DOHH2 (cell line): ENCODE data around the gene GRID1.

Experiments used
- H3F3A ChIP-seq: fragments of 200-600 bp; sonication (generic), shearing (Covaris generic); 2 replicates; pipeline ENCODE4 v1.6.0; 2016; ENCODE audit warnings: antibody characterized with exemption, mild to moderate bottlenecking; ENCODE audit not compliant: control insufficient read depth, insufficient read depth
- H3K27ac ChIP-seq: fragments of 200-600 bp; sonication (generic); 2 replicates; pipeline ENCODE4 v1.5.1; 2014; ENCODE audit warnings: low read depth, mild to moderate bottlenecking, low read length, moderate library complexity
- H3K27me3 ChIP-seq: fragments of 200-600 bp; sonication (generic); 2 replicates; pipeline ENCODE4 v1.6.1; 2014; ENCODE audit warnings: mild to moderate bottlenecking, low read length, mixed read lengths; ENCODE audit not compliant: control insufficient read depth
- H3K36me3 ChIP-seq: fragments of 200-600 bp; sonication (generic); 2 replicates; pipeline ENCODE4 v1.6.1; 2014; ENCODE audit warnings: mild to moderate bottlenecking, low read length, moderate library complexity, mixed read lengths; ENCODE audit not compliant: control insufficient read depth
- H3K4me1 ChIP-seq: fragments of 200-600 bp; sonication (generic); 2 replicates; pipeline ENCODE4 v1.6.1; 2014; ENCODE audit warnings: mild to moderate bottlenecking, low read length, mixed read lengths; ENCODE audit not compliant: control insufficient read depth
- H3K4me2 ChIP-seq: fragments of 200-600 bp; sonication (generic); 2 replicates; pipeline ENCODE4 v1.6.0; 2014; ENCODE audit warnings: mild to moderate bottlenecking, low read length, moderate library complexity
- H3K4me3 ChIP-seq: fragments of 200-600 bp; sonication (generic); 2 replicates; pipeline ENCODE4 v1.5.1; 2014; ENCODE audit warnings: mild to moderate bottlenecking, low read length, mixed read lengths
- H3K79me2 ChIP-seq: fragments of 200-600 bp; sonication (generic); 2 replicates; pipeline ENCODE4 v1.6.1; 2014; ENCODE audit warnings: mild to moderate bottlenecking, low read length, mixed read lengths; ENCODE audit not compliant: control insufficient read depth
- H3K9me2 ChIP-seq: fragments of 200-600 bp; sonication (generic); replicated peaks from 2 replicates; pipeline ENCODE4 v1.6.1; 2014; ENCODE audit warnings: mild to moderate bottlenecking, low read length, mixed read lengths; ENCODE audit not compliant: control insufficient read depth
- H3K9me3 ChIP-seq: fragments of 200-600 bp; sonication (generic); 2 replicates; pipeline ENCODE4 v1.6.1; 2014; ENCODE audit warnings: antibody characterized with exemption, low read length, mixed read lengths; ENCODE audit not compliant: control insufficient read depth, insufficient read depth
- H4K20me1 ChIP-seq: fragments of 200-600 bp; sonication (generic); 2 replicates; pipeline ENCODE4 v1.6.0; 2014; ENCODE audit warnings: low read depth, mild to moderate bottlenecking, antibody characterized with exemption, low read length, moderate library complexity; ENCODE audit not compliant: control insufficient read depth, insufficient read depth
- EZH2phosphoT487 ChIP-seq: fragments of 200-600 bp; sonication (generic); IDR thresholded peaks from 2 replicates; pipeline ENCODE4 v1.6.1; 2017; ENCODE audit warnings: borderline replicate concordance, mild to moderate bottlenecking, antibody characterized with exemption, low read length, moderate library complexity, mixed read lengths
- TF ChIP-seq, protein P1 (sequence below): fragments of 200-600 bp; sonication (generic); IDR thresholded peaks from one replicate; pipeline ENCODE4 v1.5.1; 2014; ENCODE audit warnings: antibody characterized with exemption, mild to moderate bottlenecking, low read depth, low read length; ENCODE audit not compliant: poor library complexity, severe bottlenecking

Gene GRID1

DNA sequence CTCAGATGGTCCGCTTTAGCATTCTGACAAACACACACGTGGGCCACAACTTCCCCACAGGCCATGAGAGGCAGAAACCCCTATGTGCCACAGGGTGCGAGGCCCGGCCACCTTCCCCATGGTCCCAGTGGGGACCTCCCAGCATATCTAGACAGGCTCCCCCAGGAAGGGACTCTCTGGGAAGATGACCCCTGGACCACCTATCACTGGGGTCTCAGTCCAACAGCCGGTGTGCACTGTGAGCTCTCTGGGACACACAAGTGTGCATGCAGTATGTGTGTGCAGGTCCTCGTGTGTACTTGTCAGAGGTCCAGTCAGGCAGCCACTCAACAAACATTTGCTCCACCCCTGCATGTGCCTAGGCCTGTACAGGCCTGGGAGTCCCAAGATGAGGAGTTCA is 18.7 kb downstream of the GRID1 start:
- H3K27ac ChIP-seq, result no peak overlapping the region
- TF ChIP-seq, protein P1, sequence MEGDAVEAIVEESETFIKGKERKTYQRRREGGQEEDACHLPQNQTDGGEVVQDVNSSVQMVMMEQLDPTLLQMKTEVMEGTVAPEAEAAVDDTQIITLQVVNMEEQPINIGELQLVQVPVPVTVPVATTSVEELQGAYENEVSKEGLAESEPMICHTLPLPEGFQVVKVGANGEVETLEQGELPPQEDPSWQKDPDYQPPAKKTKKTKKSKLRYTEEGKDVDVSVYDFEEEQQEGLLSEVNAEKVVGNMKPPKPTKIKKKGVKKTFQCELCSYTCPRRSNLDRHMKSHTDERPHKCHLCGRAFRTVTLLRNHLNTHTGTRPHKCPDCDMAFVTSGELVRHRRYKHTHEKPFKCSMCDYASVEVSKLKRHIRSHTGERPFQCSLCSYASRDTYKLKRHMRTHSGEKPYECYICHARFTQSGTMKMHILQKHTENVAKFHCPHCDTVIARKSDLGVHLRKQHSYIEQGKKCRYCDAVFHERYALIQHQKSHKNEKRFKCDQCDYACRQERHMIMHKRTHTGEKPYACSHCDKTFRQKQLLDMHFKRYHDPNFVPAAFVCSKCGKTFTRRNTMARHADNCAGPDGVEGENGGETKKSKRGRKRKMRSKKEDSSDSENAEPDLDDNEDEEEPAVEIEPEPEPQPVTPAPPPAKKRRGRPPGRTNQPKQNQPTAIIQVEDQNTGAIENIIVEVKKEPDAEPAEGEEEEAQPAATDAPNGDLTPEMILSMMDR, result no peak
- no peak for TF ChIP-seq EZH2phosphoT487
- no peaks in the 10 kb centered on the region for H3K9me2 ChIP-seq
- no peaks in the 10 kb centered on the region for H3K4me1 ChIP-seq
- H3K4me2 ChIP-seq, result no peak overlapping the region
- no peak overlapping the region for H3K4me3 ChIP-seq
- no peaks in the 10 kb centered on the region for H3K27me3 ChIP-seq
- H3K9me3 ChIP-seq, result no peaks in the 10 kb centered on the region
- no peaks in the 10 kb centered on the region for H3F3A ChIP-seq
- H3K36me3 ChIP-seq, result no peaks in the 10 kb centered on the region
- H3K79me2 ChIP-seq, result no peaks in the 10 kb centered on the region
- H4K20me1 ChIP-seq, result no peaks in the 10 kb centered on the region

DNA sequence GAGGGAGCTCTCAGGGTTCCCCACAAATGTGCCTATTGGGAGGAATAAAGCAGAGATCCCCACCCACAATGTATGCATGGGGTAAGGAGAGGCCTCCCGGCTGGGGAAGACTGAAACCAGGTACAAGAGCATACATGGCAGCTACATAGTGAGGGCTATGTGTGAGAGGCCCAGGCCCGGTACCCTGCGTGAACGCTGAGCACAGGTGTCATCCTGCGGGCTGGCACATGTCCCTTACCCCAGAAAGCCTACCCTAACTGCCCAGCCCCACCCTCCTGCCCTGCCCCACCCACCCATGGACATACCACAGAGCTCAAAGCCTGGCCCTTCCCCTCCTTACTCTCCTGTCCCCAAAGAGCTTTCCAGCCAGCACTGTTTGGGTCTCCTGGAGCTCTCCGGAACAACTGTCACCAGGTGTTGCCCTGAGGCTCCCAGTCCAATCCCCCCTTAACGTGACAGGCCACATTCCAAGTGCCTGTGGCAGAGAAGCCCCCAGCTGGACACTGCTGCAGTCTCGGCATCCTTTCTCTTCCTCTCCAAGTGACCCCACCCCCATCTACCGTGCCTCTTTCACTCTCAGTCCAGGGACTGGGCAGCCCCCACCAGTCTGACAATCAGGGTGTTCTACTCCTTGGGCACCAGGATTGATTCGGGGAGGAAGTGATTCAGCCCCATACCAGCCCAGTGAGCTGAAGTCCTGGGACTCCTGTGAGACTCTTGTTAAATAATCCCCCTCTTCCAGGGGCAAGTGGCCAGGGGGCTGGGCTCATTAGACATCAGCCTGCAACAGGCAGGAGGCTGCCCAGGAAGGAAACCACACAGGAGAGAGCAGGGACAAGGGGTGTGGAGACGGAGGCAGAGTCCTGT is 19.6 kb downstream of the GRID1 start:
- no peaks in the 10 kb centered on the region for H3K79me2 ChIP-seq
- H3K27ac ChIP-seq, result no peak overlapping the region
- no peaks in the 10 kb centered on the region for H3K36me3 ChIP-seq
- no peak overlapping the region for H3K4me2 ChIP-seq
- no peaks in the 10 kb centered on the region for H4K20me1 ChIP-seq
- H3K9me3 ChIP-seq, result no peaks in the 10 kb centered on the region
- no peaks in the 10 kb centered on the region for H3K27me3 ChIP-seq
- no peaks in the 10 kb centered on the region for H3K4me1 ChIP-seq
- no peak for TF ChIP-seq EZH2phosphoT487
- TF ChIP-seq, protein P1, result no peak
- H3K9me2 ChIP-seq, result no peaks in the 10 kb centered on the region
- no peaks in the 10 kb centered on the region for H3F3A ChIP-seq
- H3K4me3 ChIP-seq, result no peak overlapping the region

DNA sequence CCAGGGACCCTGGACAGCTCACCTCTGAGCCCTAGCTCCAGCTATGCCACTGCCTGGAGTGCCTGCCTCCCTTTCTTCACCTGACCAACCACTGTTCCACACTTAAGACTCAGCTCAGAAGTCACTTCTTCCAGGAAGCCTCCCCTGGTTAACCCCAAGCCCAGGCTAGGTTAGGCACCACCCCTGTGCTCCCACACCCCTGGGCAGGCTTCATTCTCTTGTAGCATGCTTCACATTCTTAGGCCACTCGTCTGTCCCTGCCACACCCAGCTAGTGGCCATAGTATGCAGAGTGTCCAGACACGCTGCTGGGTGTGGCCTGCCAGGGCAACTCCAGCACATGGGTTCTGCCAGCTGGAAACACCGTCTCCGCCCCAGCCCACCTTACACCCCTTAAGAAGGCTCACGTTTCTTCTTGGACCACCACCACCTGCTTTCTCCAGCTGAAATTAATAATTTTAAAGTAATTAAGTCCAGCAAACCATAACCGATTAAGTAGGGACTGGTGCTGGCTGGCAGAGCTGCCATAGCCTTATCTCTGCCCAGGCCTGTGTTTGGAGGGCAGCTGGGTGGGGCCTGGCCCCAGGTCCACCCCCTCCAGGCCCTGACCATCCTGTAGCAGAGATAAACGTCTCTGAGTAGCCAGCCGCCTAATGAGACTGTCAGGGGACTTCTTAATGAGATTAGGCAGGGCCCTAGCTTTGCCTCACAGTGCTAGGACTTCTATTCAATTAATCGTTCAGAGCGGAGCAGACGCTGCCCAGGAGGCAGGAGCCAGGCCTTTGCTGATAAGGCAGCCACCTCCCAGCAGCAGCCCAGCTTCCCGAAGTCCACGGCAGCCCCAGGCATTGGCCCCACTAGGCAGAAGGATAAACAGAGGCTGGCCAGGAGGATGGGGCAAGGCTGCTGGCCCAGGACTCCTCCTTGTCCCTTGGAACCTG is 20.5 kb downstream of the GRID1 start:
- Histone ChIP-seq H3K4me3 (no peak overlapping the region), H3K27me3 (no peaks in the 10 kb centered on the region), H3K36me3 (no peaks in the 10 kb centered on the region), H3K4me2 (no peak overlapping the region), H3K79me2 (no peaks in the 10 kb centered on the region), H3K4me1 (no peaks in the 10 kb centered on the region), H3K9me3 (no peaks in the 10 kb centered on the region), H3F3A (no peaks in the 10 kb centered on the region), H3K9me2 (no peaks in the 10 kb centered on the region), H4K20me1 (no peaks in the 10 kb centered on the region), H3K27ac (no peak overlapping the region)
- TF ChIP-seq EZH2phosphoT487, result no peak
- TF ChIP-seq, protein P1, result no peak
